ENCODE data around the gene CDK19.

Gene CDK19

DNA sequence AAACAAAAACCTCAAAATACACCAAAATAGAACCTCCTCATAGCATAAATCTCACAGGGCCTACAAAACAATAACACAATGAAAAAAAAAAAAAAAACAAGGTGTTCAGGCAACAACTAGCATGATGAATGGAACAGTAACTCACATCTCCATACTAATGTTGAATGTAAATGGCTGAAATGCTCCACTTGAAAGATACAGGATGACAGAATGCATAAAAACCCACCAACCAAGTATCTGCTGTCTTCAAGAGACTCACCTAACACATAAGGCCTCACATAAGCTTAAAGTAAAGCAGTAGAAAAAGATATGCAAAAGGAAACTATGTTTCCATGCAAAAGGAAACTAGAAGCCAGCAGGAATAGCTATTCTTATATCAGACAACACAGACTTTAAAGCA lies 121.3 kb downstream of the CDK19 start:
- DNase-seq: no peak

DNA sequence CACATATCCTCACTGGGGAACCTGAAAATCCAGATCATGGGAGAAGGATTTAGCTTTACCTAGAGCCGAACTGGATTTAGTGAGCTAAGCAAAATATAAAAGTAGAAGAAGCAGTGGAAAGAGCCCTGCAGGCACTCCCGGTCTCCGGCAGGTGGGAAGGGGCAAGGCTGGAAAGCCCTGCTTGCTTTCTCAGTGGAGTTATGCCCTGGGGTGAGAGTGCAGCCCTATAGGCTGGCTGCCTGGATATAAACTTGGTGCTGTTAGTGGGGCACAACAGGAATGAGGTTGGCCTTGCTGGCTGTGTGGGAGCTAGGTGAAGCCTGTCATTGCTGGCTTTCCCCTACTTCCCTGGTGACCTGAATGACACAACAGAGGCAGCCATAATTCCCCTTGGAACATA lies 122.0 kb downstream of the CDK19 start:
- no peak for DNase-seq

- DNase-seq: no peak
Measured at GRCh38 chr6:110690916-110691315, 124.4 kb downstream of the CDK19 start.

GRCh38 chr6:110690106-110690654 lies 125.1 kb downstream of the CDK19 start:
- no peak for DNase-seq

DNA sequence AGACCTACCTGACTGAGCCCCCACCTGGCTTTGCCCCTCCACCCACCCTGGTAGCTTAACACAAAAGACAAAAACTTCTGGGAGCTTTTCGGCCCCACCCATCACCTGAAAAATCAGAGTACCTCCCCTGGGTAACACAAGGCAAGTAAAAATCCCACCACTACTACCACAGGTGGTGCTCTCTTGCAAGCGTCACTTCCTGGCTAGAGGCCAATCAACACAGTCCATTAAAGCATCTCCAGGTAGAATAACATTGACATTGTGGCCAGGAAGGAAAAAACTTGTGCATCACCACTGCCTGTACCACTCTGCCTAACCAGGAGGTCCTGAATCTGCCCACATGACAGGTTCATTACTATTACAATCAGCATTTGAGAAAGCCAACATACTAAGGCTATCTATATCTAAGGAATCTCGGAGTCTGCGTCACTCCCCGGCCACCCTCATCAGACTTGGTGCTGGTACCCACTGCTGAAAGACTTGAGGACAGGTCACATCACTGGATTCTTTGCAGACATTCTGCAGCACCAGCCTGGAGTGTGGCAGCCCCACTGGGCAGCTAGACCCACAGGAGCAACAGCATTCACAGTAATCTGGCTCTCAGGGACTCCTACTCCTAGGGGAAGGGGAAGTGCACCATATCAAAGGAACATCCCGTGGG lies 125.9 kb downstream of the CDK19 start:
- DNase-seq: no peak

DNA sequence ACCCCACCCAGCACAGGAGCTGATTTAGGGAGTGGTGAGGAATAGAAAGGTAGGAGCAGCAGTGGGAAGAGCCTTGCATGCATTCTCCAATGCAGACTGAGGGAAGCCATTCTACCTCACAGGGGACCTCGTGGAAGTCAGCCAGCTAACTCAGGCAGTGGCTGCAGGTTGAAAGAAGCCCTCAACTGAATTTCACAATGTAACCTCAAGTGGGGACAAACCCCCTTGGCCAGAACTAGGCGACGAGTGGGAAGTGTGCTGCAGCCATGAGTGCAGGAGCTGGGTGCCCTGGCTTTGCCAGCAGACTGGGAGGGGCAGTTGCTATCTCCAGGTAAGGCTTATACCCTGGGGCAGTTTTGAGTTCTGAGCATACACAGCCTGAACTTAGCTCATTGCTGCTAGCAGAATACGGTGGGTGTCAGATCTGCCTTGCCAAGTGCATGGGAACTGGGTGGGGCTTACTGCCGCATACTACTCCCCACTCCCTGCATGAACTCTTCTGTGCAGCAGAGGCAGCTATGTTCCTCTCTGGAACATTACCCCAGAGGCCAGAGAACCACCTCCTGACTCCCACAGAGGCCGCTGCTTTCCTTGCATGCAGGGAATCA lies 126.5 kb downstream of the CDK19 start:
- DNase-seq: no peak

DNA sequence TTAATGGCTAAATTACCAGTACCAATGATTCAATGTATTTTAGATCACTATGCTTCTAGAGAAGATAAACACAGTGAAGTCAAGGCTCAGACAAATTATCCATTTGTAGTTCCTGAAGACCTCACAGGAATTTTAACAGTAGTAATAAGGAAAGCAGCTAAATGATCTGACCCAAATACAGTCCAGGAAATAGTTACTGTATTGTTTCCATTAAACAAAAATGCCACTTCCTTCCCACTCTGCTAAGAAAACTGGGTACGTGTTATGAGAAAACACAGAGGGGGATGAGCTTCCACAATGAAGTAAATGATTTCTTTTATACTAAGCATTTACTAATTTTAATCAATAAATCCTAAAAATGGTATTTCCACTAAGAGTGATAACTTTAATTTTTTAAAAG lies 127.9 kb downstream of the CDK19 start:
- DNase-seq: no peak

DNA sequence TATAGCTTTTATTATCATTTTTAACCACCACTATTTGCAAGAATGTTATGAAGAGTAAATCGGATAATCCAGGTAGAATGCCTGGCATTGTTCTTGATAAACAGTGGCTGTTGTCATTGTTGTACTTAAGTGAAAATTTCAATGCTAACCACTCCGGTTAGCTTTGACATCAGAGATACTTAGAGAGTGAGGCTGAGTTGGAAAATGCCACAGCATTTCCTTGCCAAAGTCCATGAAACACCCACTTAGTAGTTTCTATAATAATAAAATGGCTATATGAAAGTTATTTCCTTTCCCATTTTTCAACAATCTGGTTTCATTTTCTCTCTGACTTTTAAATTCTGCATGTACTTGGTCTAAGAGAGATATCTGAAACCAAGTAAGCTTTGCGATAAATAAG lies 132.0 kb downstream of the CDK19 start:
- DNase-seq: no peak

- peak; percentile 81 for DNase-seq
Measured at GRCh38 chr6:110682460-110682853, 132.8 kb downstream of the CDK19 start.

GRCh38 chr6:110681543-110682459 lies 133.5 kb downstream of the CDK19 start:
- DNase-seq: no peak

GRCh38 chr6:110676396-110676795 lies 138.9 kb downstream of the CDK19 start:
- DNase-seq: no peak

DNA sequence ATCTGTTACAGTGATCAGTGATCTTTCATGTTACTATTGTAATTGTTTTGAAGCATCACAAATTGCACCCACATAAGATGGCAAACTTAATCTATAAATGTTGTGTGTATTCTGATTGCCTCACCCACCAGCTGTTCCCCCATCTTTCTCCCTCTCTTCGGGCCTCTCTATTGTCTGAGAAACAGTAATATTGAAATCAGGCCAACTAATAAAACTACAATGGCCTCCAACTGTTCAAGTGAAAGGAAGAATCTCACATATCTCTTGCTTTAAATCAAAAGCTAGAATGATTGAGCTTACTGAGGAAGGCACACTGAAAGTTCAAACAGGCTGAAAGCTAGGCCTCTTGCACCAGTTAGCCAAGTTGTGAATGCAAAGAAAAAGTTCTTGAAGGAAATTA lies 141.2 kb downstream of the CDK19 start:
- no peak for DNase-seq

- no peak for DNase-seq
Measured at GRCh38 chr6:110672122-110672521, 143.1 kb downstream of the CDK19 start.

GRCh38 chr6:110671447-110671846 lies 143.8 kb downstream of the CDK19 start:
- DNase-seq: no peak

- no peak for DNase-seq
Measured at GRCh38 chr6:110665600-110665999, 149.7 kb downstream of the CDK19 start.

GRCh38 chr6:110664933-110665332 lies 150.3 kb downstream of the CDK19 start:
- peak; percentile 92 for DNase-seq

DNA sequence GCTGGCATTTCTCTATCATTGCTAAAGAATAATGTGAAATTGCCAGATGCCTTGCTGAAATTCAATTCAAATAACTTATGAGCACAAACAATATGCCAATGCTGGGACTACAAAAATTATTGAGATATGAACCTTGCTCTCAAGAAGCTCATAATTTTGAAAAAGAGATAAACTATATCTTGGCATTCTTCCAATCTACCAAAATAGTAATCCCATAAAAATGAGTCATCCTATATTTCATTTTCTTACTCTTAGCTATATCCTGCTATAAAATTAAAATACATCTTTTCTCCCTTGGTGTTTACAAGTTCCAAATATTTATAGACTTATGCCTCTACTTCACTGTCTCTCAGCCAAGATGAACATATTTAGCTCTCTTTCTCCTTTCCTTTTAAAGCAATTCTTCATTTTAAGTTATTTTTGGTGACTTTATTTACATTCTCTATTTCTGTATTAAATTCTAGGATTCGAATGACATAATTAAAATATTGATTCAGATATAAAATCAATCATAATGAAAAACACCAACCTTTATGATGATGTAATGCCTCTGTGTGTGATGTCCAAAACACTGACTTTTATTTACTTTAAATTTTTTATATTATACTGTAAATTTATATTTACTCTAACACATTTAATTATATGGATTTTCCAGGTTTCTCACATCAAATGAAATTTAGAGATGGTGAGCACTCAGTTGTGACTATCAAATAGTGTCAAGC lies 152.6 kb downstream of the CDK19 start:
- DNase-seq: peak; percentile 84

GRCh38 chr6:110661414-110661813 lies 153.9 kb downstream of the CDK19 start:
- DNase-seq: no peak

DNA sequence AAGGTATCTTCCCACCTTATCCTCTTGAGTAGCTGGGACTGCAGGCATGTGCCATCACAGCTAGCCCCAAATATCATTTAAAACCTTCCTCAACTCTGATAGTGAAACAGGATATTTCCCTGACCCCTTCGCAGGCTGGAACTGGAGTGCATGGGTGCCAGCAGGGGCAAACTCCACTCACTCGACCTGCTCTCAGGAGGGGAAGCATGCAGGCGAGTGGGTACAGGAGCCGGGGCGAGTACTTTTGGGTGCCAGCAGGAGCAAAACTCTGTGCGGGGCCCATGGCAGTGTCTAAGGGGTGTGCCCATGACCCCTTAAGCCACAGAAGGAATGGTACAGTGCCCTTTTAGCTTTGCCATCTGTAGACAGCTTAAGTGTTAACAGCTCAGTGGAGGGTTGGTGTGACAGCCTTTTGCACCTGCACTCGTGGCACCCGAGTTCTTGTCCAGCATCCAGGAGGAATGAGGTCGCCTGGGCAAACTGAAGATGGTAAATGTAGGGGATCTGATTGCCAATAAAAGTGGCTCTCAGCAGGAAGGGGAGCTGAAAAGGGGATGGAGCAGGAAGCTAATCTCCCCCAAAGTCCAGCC lies 155.1 kb downstream of the CDK19 start:
- no peak for DNase-seq

GRCh38 chr6:110658631-110659211 lies 156.5 kb downstream of the CDK19 start:
- no peak for DNase-seq

DNA sequence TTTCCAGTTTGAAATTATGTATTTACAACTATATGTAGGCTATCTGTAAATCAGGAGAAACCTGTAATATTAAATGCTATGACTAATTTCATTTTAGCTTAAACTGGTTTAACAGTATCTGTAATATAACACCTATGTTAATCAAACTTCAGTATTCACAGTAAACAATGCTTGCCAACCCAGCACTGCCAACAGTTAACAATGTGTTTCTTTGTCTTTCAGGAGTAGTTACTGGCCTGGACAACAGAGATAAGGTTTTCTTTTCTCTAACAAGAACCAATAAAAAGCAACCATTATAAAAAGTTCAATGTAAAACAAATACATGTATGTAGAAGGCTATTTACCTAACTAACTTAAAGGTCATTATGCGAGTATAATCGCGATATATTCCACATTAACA lies 158.8 kb downstream of the CDK19 start:
- DNase-seq: no peak

DNA sequence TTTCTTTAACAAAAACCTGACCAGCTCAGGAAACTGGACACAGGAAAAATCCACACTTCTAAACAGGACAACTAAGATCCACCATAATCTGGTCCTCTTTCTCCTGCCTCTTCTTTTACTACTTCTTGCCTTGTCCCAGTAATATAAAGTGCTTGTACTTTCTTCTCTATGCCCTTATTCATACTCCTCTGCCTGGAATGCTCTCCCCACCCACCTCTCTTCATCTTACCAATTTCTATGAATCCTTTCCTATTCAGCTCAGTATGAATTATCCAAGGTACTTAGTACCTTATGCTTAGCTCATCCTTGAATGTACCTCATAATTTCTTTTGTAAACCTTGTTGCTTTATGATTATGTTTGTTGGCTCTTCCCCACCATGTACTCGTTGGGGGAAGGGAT lies 159.4 kb downstream of the CDK19 start:
- no peak for DNase-seq

Measured in HCEC 1CT (cell line).